Progenitor cell of endocrine pancreas (in vitro differentiated cells): ENCODE results near the gene GPR149. TPM values are rescaled to one million over a fixed set of nuclear protein-coding genes. Genes with fewer than 3 reads are reported as not detected.

ENCODE experiments used
- DNase-seq: peaks from one replicate; pipeline ENCODE4 v3.0.0; 2021; ENCODE audit warnings: low spot score; ENCODE audit not compliant: unreplicated experiment
- H3K27ac Mint-ChIP-seq: 2 replicates; pipeline ENCODE4 v1.8.0; 2021; ENCODE audit warnings: mild to moderate bottlenecking, moderate library complexity, mixed read lengths
- H3K27me3 Mint-ChIP-seq: 2 replicates; pipeline ENCODE4 v1.8.0; 2021; ENCODE audit warnings: mixed read lengths
- H3K36me3 Mint-ChIP-seq: 2 replicates; pipeline ENCODE4 v1.8.0; 2022; ENCODE audit warnings: mixed read lengths; ENCODE audit not compliant: insufficient read depth
- H3K4me1 Mint-ChIP-seq: 2 replicates; pipeline ENCODE4 v1.8.0; 2021; ENCODE audit warnings: low read depth, mixed read lengths
- H3K4me3 Mint-ChIP-seq: 2 replicates; pipeline ENCODE4 v1.8.0; 2021; ENCODE audit warnings: low read depth, mild to moderate bottlenecking, moderate library complexity, mixed read lengths
- H3K9me3 Mint-ChIP-seq: 2 replicates; pipeline ENCODE4 v1.8.0; 2021; ENCODE audit warnings: low read depth, mixed read lengths
- total RNA-seq: library from RNA; stranded (reverse); gene quantifications from 2 replicates; pipeline ENCODE4 v1.2.1, GENCODE V29; 2021
- TF ChIP-seq, protein P1 (sequence below): fragments of 200-600 bp; sonication (generic); IDR thresholded peaks from one replicate; pipeline ENCODE4 v1.5.0; 2021; ENCODE audit warnings: antibody characterized with exemption, mild to moderate bottlenecking; ENCODE audit not compliant: unreplicated experiment

GPR149 gene
- total RNA-seq, 1 donor from 2014 or later: not detected

DNA sequence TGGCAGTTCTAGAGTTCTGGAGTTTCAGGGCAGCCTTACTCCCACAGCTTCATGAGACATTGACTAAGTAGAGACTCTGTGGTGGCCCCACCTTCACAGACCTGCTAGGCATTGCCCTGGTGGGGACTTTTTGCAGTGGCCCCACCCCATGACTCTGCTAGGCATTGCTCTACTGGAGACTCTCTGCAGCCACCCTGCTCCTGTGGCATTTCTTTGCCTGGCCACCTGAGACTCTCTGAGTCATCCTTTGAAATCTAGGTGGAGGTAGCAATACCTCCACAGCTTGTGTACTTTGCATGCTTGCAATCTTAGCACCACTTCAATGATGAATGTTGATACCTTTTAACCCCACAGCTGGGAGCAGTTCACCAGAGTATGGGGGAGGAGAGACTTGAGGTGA lies 65.1 kb downstream of the GPR149 start:
- no peaks in the 10 kb centered on the region for H3K36me3 Mint-ChIP-seq
- peaks cover 4% of the 10 kb centered on the region for H3K9me3 Mint-ChIP-seq
- H3K27me3 Mint-ChIP-seq: no peaks in the 10 kb centered on the region
- TF ChIP-seq, protein P1, sequence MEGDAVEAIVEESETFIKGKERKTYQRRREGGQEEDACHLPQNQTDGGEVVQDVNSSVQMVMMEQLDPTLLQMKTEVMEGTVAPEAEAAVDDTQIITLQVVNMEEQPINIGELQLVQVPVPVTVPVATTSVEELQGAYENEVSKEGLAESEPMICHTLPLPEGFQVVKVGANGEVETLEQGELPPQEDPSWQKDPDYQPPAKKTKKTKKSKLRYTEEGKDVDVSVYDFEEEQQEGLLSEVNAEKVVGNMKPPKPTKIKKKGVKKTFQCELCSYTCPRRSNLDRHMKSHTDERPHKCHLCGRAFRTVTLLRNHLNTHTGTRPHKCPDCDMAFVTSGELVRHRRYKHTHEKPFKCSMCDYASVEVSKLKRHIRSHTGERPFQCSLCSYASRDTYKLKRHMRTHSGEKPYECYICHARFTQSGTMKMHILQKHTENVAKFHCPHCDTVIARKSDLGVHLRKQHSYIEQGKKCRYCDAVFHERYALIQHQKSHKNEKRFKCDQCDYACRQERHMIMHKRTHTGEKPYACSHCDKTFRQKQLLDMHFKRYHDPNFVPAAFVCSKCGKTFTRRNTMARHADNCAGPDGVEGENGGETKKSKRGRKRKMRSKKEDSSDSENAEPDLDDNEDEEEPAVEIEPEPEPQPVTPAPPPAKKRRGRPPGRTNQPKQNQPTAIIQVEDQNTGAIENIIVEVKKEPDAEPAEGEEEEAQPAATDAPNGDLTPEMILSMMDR: no peak
- H3K27ac Mint-ChIP-seq: no peak overlapping the region
- H3K4me3 Mint-ChIP-seq: no peak overlapping the region
- no peak for DNase-seq
- peaks cover 10% of the 10 kb centered on the region for H3K4me1 Mint-ChIP-seq

GRCh38 chr3:154361099-154361498 lies 68.9 kb downstream of the GPR149 start:
- TF ChIP-seq, protein P1: no peak
- peaks cover 4% of the 10 kb centered on the region for H3K9me3 Mint-ChIP-seq
- H3K27ac Mint-ChIP-seq: no peak overlapping the region
- DNase-seq: no peak
- H3K36me3 Mint-ChIP-seq: no peaks in the 10 kb centered on the region
- H3K4me1 Mint-ChIP-seq: no peaks in the 10 kb centered on the region
- H3K4me3 Mint-ChIP-seq: no peak overlapping the region
- H3K27me3 Mint-ChIP-seq: no peaks in the 10 kb centered on the region

DNA sequence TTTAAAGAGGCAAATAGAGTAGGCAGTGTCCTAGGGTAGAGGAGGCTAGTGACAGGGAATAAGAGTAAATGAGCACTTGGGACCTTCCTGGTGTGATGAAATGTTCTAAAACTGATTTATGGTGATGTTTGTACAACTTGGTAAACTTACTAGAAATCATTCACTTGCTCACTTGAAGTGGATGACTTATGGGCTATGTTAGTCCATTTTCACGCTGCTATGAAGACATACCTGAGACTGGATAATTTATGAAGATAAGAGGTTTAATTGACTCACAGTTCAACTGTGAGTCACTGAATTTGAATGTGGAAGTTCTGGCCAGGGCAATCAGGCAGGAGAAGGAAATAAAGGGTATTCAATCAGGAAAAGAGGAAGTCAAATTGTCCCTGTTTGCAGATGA lies 74.0 kb downstream of the GPR149 start:
- Mint-ChIP-seq H3K9me3 (no peaks in the 10 kb centered on the region), H3K4me3 (no peak overlapping the region), H3K27ac (no peak overlapping the region), H3K36me3 (no peaks in the 10 kb centered on the region), H3K4me1 (no peaks in the 10 kb centered on the region), H3K27me3 (no peaks in the 10 kb centered on the region)
- no peak for DNase-seq
- TF ChIP-seq, protein P1: no peak

GRCh38 chr3:154349223-154349622 lies 80.8 kb downstream of the GPR149 start:
- Mint-ChIP-seq H3K4me3 (no peak overlapping the region), H3K9me3 (no peaks in the 10 kb centered on the region), H3K27ac (no peak overlapping the region), H3K36me3 (no peaks in the 10 kb centered on the region), H3K4me1 (peaks cover 3% of the 10 kb centered on the region), H3K27me3 (no peaks in the 10 kb centered on the region)
- TF ChIP-seq, protein P1: no peak
- DNase-seq: no peak

DNA sequence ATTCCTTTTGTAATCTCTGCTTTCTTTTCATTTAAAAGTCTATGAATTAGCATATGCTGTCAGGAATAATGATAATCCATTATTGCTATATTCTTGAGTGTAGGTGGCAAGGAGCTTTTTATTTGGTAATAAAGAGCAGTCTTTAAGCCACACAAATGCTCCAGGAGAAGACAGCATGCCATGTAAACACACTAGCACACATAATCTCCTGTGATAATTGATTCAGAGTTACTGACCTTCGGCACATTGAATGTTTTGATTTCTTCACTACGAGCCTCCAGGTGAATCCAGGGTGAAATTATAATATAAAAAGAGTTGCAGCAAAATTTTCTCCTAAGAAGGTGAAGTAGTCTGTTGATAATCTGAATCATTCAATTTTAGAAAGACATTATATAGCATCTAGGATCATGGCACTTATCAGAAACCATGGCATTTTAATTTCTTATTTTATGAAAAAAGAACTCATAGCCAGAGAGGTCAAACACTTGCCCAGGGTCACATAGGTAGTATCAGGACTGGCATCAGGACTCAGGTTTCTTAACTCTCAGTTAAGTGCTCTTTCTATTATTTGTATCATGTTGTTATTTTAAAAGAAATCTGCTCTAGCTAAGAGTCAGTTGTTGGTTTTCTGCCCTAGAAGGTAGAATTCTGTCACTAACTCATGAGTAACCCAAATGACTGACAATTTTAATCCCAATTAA lies 84.4 kb downstream of the GPR149 start:
- peaks cover 3% of the 10 kb centered on the region for H3K4me1 Mint-ChIP-seq
- no peak overlapping the region for H3K4me3 Mint-ChIP-seq
- no peak overlapping the region for H3K27ac Mint-ChIP-seq
- no peaks in the 10 kb centered on the region for H3K36me3 Mint-ChIP-seq
- TF ChIP-seq, protein P1: no peak
- H3K27me3 Mint-ChIP-seq: no peaks in the 10 kb centered on the region
- DNase-seq: no peak
- H3K9me3 Mint-ChIP-seq: no peaks in the 10 kb centered on the region
